Measurements from ENCODE around the gene HBQ1.
"Not testable (repeated sequence)": the region's sequence is repeated elsewhere in the genome, so short reads cannot be mapped to it uniquely, and the experiment has no call there.

The HBQ1 gene

GRCh38 chr16:162271-162991 is 17.8 kb upstream of the HBQ1 start:
- TF ChIP-seq CTCF (IDR thresholded peaks at IDR 0.05; ENCODE audit: borderline replicate concordance, insufficient read depth, low read depth, low read length): no peak
- H3K4me3 ChIP-seq (ENCODE audit: low read depth, low read length): no peak overlapping the region

GRCh38 chr16:163139-163538 is 17.1 kb upstream of the HBQ1 start:
- not testable (repeated sequence) for H3K4me3 ChIP-seq (ENCODE audit: low read depth, low read length)

DNA sequence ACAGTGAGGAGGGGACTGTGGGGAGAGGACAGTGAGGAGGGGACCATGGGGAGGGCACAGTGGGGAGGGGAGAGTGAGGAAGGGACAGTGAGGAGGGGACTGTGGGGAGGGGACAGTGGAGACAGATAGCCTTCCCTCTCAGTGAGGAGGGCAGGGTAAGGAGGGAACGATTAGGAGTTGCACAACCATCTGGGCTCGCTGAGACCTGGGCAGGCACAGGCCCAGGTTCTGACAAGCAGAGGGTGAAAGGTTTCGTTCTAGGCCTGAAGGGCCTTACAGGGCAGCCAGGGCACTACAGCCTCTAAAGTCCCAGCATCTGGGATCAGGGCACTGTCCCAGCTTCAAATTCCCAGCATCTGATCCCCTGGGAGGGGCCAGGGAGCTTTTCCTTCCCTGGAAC is 16.6 kb upstream of the HBQ1 start:
- H3K4me3 ChIP-seq (ENCODE audit: low read depth, low read length): not testable (repeated sequence)

GRCh38 chr16:164134-164823 is 16.0 kb upstream of the HBQ1 start:
- H3K4me3 ChIP-seq (ENCODE audit: low read depth, low read length): not testable (repeated sequence)

DNA sequence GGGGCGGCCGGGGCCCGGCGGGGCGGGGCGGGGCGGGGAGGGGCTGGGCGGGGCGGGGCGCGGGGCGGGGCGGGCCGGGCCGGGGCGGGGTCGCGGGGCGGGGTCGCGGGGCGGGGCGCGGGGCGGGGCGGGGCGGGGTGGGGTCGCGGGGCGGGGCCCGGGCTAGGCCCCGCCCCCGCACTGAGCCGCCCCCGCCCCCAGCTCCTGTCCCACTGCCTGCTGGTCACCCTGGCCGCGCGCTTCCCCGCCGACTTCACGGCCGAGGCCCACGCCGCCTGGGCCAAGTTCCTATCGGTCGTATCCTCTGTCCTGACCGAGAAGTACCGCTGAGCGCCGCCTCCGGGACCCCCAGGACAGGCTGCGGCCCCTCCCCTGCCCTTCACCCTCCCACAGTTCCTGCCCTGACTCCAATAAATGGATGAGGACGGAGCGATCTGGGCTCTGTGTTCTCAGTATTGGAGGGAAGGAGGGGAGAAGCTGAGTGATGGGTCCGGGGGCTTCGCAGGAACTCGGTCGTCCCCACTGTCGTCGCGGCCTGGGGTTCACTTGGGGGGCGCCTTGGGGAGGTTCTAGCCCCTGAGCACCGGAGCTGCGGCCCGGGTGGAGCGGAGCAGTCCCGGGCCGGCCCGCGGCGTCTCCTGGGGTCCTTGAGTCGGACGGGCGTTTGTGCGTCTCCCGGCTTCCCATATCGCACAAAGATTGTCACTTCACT is 15.3 kb upstream of the HBQ1 start:
- no peak for TF ChIP-seq CTCF (IDR thresholded peaks at IDR 0.05; ENCODE audit: borderline replicate concordance, insufficient read depth, low read depth, low read length)
- H3K4me3 ChIP-seq (ENCODE audit: low read depth, low read length): no peak overlapping the region

- no peak for TF ChIP-seq CTCF (IDR thresholded peaks at IDR 0.05; ENCODE audit: borderline replicate concordance, insufficient read depth, low read depth, low read length)
- H3K4me3 ChIP-seq (ENCODE audit: low read depth, low read length): no peak within 1 kb of the TSS
These were observed 14.5 kb upstream of the HBQ1 start, which contains the start of gene HBM for GRCh38 chr16:165539-166374. Gene HBM, plus strand, starts transcription at chr16:165978. Its CDS starts 20 bp downstream, at chr16:165998.

DNA sequence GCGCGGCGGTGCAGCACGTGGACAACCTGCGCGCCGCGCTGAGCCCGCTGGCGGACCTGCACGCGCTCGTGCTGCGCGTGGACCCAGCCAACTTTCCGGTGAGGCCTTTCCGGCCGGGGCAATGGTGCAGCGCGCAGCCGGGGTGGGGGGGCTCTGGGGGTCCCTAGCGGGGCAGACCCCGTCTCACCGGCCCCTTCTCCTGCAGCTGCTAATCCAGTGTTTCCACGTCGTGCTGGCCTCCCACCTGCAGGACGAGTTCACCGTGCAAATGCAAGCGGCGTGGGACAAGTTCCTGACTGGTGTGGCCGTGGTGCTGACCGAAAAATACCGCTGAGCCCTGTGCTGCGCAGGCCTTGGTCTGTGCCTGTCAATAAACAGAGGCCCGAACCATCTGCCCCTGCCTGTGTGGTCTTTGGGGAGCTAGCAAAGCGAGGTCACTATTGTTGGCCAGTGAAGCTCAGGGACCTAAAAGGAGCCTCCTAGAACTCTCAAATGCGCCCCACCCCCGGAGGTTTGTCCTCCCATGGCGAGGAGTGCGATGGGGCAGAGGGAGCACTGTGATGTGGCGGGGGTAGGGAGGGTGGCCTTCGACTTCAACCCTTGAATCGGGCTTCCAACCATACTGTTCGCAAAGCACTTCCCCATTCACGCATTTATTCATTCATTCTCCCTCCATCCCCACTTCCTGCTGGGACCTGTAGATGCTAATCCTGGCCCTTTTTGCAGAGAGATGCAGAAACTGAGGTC is 13.7 kb upstream of the HBQ1 start:
- no peak for TF ChIP-seq CTCF (IDR thresholded peaks at IDR 0.05; ENCODE audit: borderline replicate concordance, insufficient read depth, low read depth, low read length)
- no peak overlapping the region for H3K4me3 ChIP-seq (ENCODE audit: low read depth, low read length)

All from GM12875 (cell line).